HEK293 (cell line): ENCODE data around the gene BAD.

Source experiments
- EGR2 ChIP-seq: fragments of 450-650 bp; formaldehyde crosslinking; IDR thresholded peaks from 2 replicates; pipeline ENCODE4 v1.5.1; 2016; ENCODE audit warnings: low read depth, missing biosample characterization, missing genetic modification characterization
- GLIS1 ChIP-seq: fragments of 450-650 bp; formaldehyde crosslinking; IDR thresholded peaks from 2 replicates; pipeline ENCODE4 v1.5.1; 2016; ENCODE audit warnings: missing biosample characterization, missing genetic modification characterization
- GLIS2 ChIP-seq: fragments of 450-650 bp; formaldehyde crosslinking; IDR thresholded peaks from 2 replicates; pipeline ENCODE4 v1.5.1; 2016; ENCODE audit warnings: missing biosample characterization, missing genetic modification characterization
- HIC1 ChIP-seq: fragments of 450-650 bp; formaldehyde crosslinking; IDR thresholded peaks from 2 replicates; pipeline ENCODE4 v1.5.1; 2016; ENCODE audit warnings: missing biosample characterization, missing genetic modification characterization
- INSM2 ChIP-seq: fragments of 450-650 bp; formaldehyde crosslinking; IDR thresholded peaks from 2 replicates; pipeline ENCODE4 v1.5.1; 2016; ENCODE audit warnings: missing biosample characterization, missing genetic modification characterization
- KLF1 ChIP-seq: fragments of 450-650 bp; formaldehyde crosslinking; IDR thresholded peaks from 2 replicates; pipeline ENCODE4 v1.5.1; 2016; ENCODE audit warnings: missing biosample characterization, missing genetic modification characterization
- KLF16 ChIP-seq: fragments of 450-650 bp; formaldehyde crosslinking; IDR thresholded peaks from 2 replicates; pipeline ENCODE4 v1.5.1; 2017; ENCODE audit warnings: missing biosample characterization, missing genetic modification characterization
- KLF7 ChIP-seq: fragments of 450-650 bp; formaldehyde crosslinking; IDR thresholded peaks from 2 replicates; pipeline ENCODE4 v1.5.1; 2016; ENCODE audit warnings: missing biosample characterization, missing genetic modification characterization, borderline replicate concordance
- KLF8 ChIP-seq: fragments of 450-650 bp; formaldehyde crosslinking; IDR thresholded peaks from 2 replicates; pipeline ENCODE4 v1.5.1; 2016; ENCODE audit warnings: missing biosample characterization, missing genetic modification characterization
- KLF9 ChIP-seq: fragments of 450-650 bp; formaldehyde crosslinking; IDR thresholded peaks from 2 replicates; pipeline ENCODE4 v1.5.1; 2016; ENCODE audit warnings: missing biosample characterization, missing genetic modification characterization, low read depth
- SP3 ChIP-seq: fragments of 450-650 bp; formaldehyde crosslinking; IDR thresholded peaks from 2 replicates; pipeline ENCODE4 v1.5.1; 2016; ENCODE audit warnings: missing biosample characterization, missing genetic modification characterization
- SP7 ChIP-seq: fragments of 450-650 bp; formaldehyde crosslinking; IDR thresholded peaks from 2 replicates; pipeline ENCODE4 v1.5.1; 2016; ENCODE audit warnings: missing biosample characterization, missing genetic modification characterization
- ZBTB1 ChIP-seq: fragments of 450-650 bp; formaldehyde crosslinking; IDR thresholded peaks from 2 replicates; pipeline ENCODE4 v1.5.1; 2016; ENCODE audit warnings: missing biosample characterization, missing genetic modification characterization
- ZBTB26 ChIP-seq: fragments of 450-650 bp; formaldehyde crosslinking; optimal IDR thresholded peaks from 2 replicates; pipeline ENCODE3; 2016; ENCODE audit warnings: missing biosample characterization, mild to moderate bottlenecking, missing genetic modification characterization
- ZBTB8A ChIP-seq: fragments of 450-650 bp; formaldehyde crosslinking; IDR thresholded peaks from 2 replicates; pipeline ENCODE4 v1.5.1; 2016; ENCODE audit warnings: missing biosample characterization, missing genetic modification characterization
- ZEB2 ChIP-seq: fragments of 450-650 bp; formaldehyde crosslinking; IDR thresholded peaks from 2 replicates; pipeline ENCODE4 v1.5.1; 2016; ENCODE audit warnings: missing biosample characterization, missing genetic modification characterization
- ZFHX2 ChIP-seq: fragments of 450-650 bp; formaldehyde crosslinking; conservative IDR thresholded peaks from 2 replicates; pipeline ENCODE4 v1.5.1; 2016; ENCODE audit warnings: missing biosample characterization, missing genetic modification characterization
- ZIC2 ChIP-seq: fragments of 450-650 bp; formaldehyde crosslinking; IDR thresholded peaks from 2 replicates; pipeline ENCODE4 v1.5.1; 2016; ENCODE audit warnings: missing biosample characterization, missing genetic modification characterization
- ZNF157 ChIP-seq: fragments of 450-650 bp; formaldehyde crosslinking; IDR thresholded peaks from 2 replicates; pipeline ENCODE4 v1.5.1; 2016; ENCODE audit warnings: missing biosample characterization, missing genetic modification characterization
- ZNF423 ChIP-seq: fragments of 450-650 bp; formaldehyde crosslinking; IDR thresholded peaks from 2 replicates; pipeline ENCODE4 v1.5.1; 2016; ENCODE audit warnings: missing biosample characterization, missing genetic modification characterization
- ZNF518A ChIP-seq: fragments of 450-650 bp; formaldehyde crosslinking; conservative IDR thresholded peaks from 2 replicates; pipeline ENCODE4 v1.5.1; 2016; ENCODE audit warnings: low read depth, missing biosample characterization, missing genetic modification characterization
- ZNF561 ChIP-seq: fragments of 450-650 bp; IDR thresholded peaks from 2 replicates; pipeline ENCODE4 v1.5.1; 2018; ENCODE audit warnings: missing biosample characterization, missing genetic modification characterization, borderline replicate concordance
- ZNF600 ChIP-seq: fragments of 450-650 bp; formaldehyde crosslinking; IDR thresholded peaks from 2 replicates; pipeline ENCODE4 v1.5.1; 2016; ENCODE audit warnings: missing biosample characterization, missing genetic modification characterization
- ZNF629 ChIP-seq: fragments of 450-650 bp; formaldehyde crosslinking; IDR thresholded peaks from 2 replicates; pipeline ENCODE4 v1.5.1; 2017; ENCODE audit warnings: missing biosample characterization, missing genetic modification characterization
- ZNF843 ChIP-seq: fragments of 450-650 bp; formaldehyde crosslinking; IDR thresholded peaks from 2 replicates; pipeline ENCODE4 v1.5.1; 2016; ENCODE audit warnings: missing biosample characterization, missing genetic modification characterization
- ZSCAN30 ChIP-seq: fragments of 450-650 bp; IDR thresholded peaks from 2 replicates; pipeline ENCODE4 v1.5.1; 2018; ENCODE audit warnings: missing biosample characterization, mild to moderate bottlenecking, missing genetic modification characterization, moderate library complexity
- ZSCAN5A ChIP-seq: fragments of 450-650 bp; formaldehyde crosslinking; IDR thresholded peaks from 2 replicates; pipeline ENCODE4 v1.5.1; 2016; ENCODE audit warnings: missing biosample characterization, missing genetic modification characterization

Gene BAD

GRCh38 chr11:64245797-64246620 lies 38.5 kb downstream of the BAD start (continued):
- TF ChIP-seq ZNF518A (no peak), ZNF423 (0 out of 2 replicates have a peak, but pooled peaks have one; percentile 8), HIC1 (tag by site-specific recombination) (peak; percentile 80), ZSCAN30 (tag by site-specific recombination) (0 out of 2 replicates have a peak, but pooled peaks have one; percentile 36), KLF16 (tag by site-specific recombination) (peak; percentile 17; the same call in 1 of the 2 replicates), ZNF600 (peak; percentile 73; the same call in 1 of the 2 replicates), ZNF629 (tag by site-specific recombination) (0 out of 2 replicates have a peak, but pooled peaks have one; percentile 36), ZBTB1 (tag by site-specific recombination) (no peak), ZSCAN5A (tag by site-specific recombination) (peak; percentile 98; the same call in 1 of the 2 replicates), KLF9 (tag by site-specific recombination) (peak; percentile 65), GLIS1 (tag by site-specific recombination) (peak; percentile 90), ZNF843 (tag by site-specific recombination) (peak; percentile 39), INSM2 (peak; percentile 33; the same call in 1 of the 2 replicates), ZEB2 (tag by site-specific recombination) (peak; percentile 69), KLF1 (tag by site-specific recombination) (peak; percentile 99), SP3 (peak; percentile 33; the same call in 1 of the 2 replicates), GLIS2 (tag by site-specific recombination) (peak; percentile 86), SP7 (tag by site-specific recombination) (peak; percentile 67; the same call in 1 of the 2 replicates), KLF7 (tag by site-specific recombination) (peak; percentile 25; the same call in 1 of the 2 replicates), ZNF157 (tag by site-specific recombination) (no peak), KLF8 (tag by site-specific recombination) (peak; percentile 83), ZBTB26 (tag by site-specific recombination) (peak; percentile 51), ZIC2 (tag by site-specific recombination) (peak; percentile 65), ZNF561 (tag by site-specific recombination) (no peak), ZFHX2 (peak; percentile 51), EGR2 (tag by site-specific recombination) (peak; percentile 48; the same call in 1 of the 2 replicates), ZBTB8A (tag by site-specific recombination) (peak; percentile 45)
